Neural cell (in vitro differentiated cells): Measurements from ENCODE around the gene SLAMF6. TPM values are rescaled to one million over a fixed set of nuclear protein-coding genes. Genes with fewer than 3 reads are reported as not detected.
"Not testable (repeated sequence)": the region's sequence is repeated elsewhere in the genome, so short reads cannot be mapped to it uniquely, and the experiment has no call there.

ENCODE experiments used
- H2AFZ ChIP-seq: fragments of 200-600, 300-800 bp; sonication (generic), shearing (Covaris generic); 2 replicates; pipeline ENCODE4 v1.6.0; 2014; ENCODE audit warnings: low read depth, mild to moderate bottlenecking, antibody characterized with exemption, low read length, moderate library complexity
- H3F3A ChIP-seq: fragments of 200-600 bp; shearing (Covaris generic); 2 replicates; pipeline ENCODE4 v1.6.1; 2016; ENCODE audit warnings: mild to moderate bottlenecking, moderate library complexity, mixed read lengths, antibody characterized with exemption, low read length; ENCODE audit not compliant: insufficient read depth, poor library complexity, severe bottlenecking
- H3K27ac ChIP-seq: fragments of 200-600, 300-800 bp; sonication (generic), shearing (Covaris generic); 2 replicates; pipeline ENCODE4 v1.5.1; 2014; ENCODE audit warnings: mild to moderate bottlenecking, low read length, moderate library complexity
- H3K27me3 ChIP-seq: fragments of 300-800, 200-600 bp; sonication (generic), shearing (Covaris generic); 2 replicates; pipeline ENCODE4 v1.6.0; 2014; ENCODE audit warnings: mild to moderate bottlenecking, low read depth, low read length, moderate library complexity; ENCODE audit not compliant: insufficient read depth
- H3K36me3 ChIP-seq: fragments of 300-800, 200-600 bp; sonication (generic), shearing (Covaris generic); 2 replicates; pipeline ENCODE4 v1.5.1; 2014; ENCODE audit warnings: mild to moderate bottlenecking, antibody characterized with exemption, low read length, moderate library complexity; ENCODE audit not compliant: insufficient read depth
- H3K4me2 ChIP-seq: fragments of 300-800, 200-600 bp; sonication (generic), shearing (Covaris generic); 2 replicates; pipeline ENCODE4 v1.6.0; 2014; ENCODE audit warnings: mild to moderate bottlenecking, low read length
- H3K4me3 ChIP-seq: fragments of 300-800, 200-600 bp; sonication (generic), shearing (Covaris generic); 2 replicates; pipeline ENCODE4 v1.5.1; 2014; ENCODE audit warnings: mild to moderate bottlenecking, low read length, moderate library complexity
- H3K79me2 ChIP-seq: fragments of 200-600 bp; shearing (Covaris generic); replicated peaks from 2 replicates; pipeline ENCODE4 v1.6.0; 2014; ENCODE audit warnings: mild to moderate bottlenecking, low read length, moderate library complexity; ENCODE audit not compliant: insufficient read depth
- H3K9ac ChIP-seq: fragments of 300-800, 200-600 bp; sonication (generic), shearing (Covaris generic); 2 replicates; pipeline ENCODE4 v1.6.1; 2016; ENCODE audit warnings: mild to moderate bottlenecking, low read length, mixed read lengths
- H3K9me2 ChIP-seq: fragments of 200-600 bp; shearing (Covaris generic); 2 replicates; pipeline ENCODE4 v1.6.1; 2016; ENCODE audit warnings: mild to moderate bottlenecking, low read length, mixed read lengths; ENCODE audit not compliant: insufficient read depth
- H3K9me3 ChIP-seq: fragments of 200-600, 300-800 bp; sonication (generic), shearing (Covaris generic); 2 replicates; pipeline ENCODE4 v1.6.1; 2016; ENCODE audit warnings: mild to moderate bottlenecking, mixed run types, low read length, moderate library complexity, mixed read lengths
- H4K20me1 ChIP-seq: fragments of 200-600 bp; shearing (Covaris generic); 2 replicates; pipeline ENCODE4 v1.6.1; 2016; ENCODE audit warnings: mild to moderate bottlenecking, mixed run types; ENCODE audit not compliant: insufficient read depth
- CTCF ChIP-seq: fragments of 450-650 bp; IDR thresholded peaks from 2 replicates; pipeline ENCODE4 v1.5.1; 2014; ENCODE audit warnings: antibody characterized with exemption, mild to moderate bottlenecking, moderate library complexity; ENCODE audit not compliant: poor library complexity, severe bottlenecking
- EP300 ChIP-seq: fragments of 450-650 bp; conservative IDR thresholded peaks from 2 replicates; pipeline ENCODE4 v1.6.1; 2014; ENCODE audit warnings: antibody characterized with exemption, mild to moderate bottlenecking, moderate library complexity; ENCODE audit not compliant: poor library complexity, severe bottlenecking
- EZH2 ChIP-seq: fragments of 200-600, 300-800 bp; shearing (Covaris generic), sonication (generic); IDR thresholded peaks from 2 replicates; pipeline ENCODE4 v1.6.1; 2014; ENCODE audit warnings: antibody characterized with exemption, low read length, borderline replicate concordance, mild to moderate bottlenecking; ENCODE audit not compliant: insufficient read depth, poor library complexity, severe bottlenecking
- MXI1 ChIP-seq: fragments of 450-650 bp; conservative IDR thresholded peaks from 2 replicates; pipeline ENCODE4 v1.6.1; 2014; ENCODE audit warnings: antibody characterized with exemption, mild to moderate bottlenecking; ENCODE audit not compliant: poor library complexity, severe bottlenecking
- POLR2AphosphoS5 ChIP-seq: IDR thresholded peaks from 2 replicates; pipeline ENCODE4 v1.6.1; 2012
- SMC3 ChIP-seq: fragments of 450-650 bp; conservative IDR thresholded peaks from 2 replicates; pipeline ENCODE4 v1.6.1; 2014; ENCODE audit warnings: antibody characterized with exemption, mild to moderate bottlenecking, moderate library complexity; ENCODE audit not compliant: poor library complexity
- polyA plus RNA-seq: library from polyadenylated mRNA; depleted of rRNA; stranded (reverse); fragments of >200 nt; gene quantifications from 2 replicates; pipeline ENCODE4 v1.2.3, GENCODE V29; 2014

The SLAMF6 gene
- polyA plus RNA-seq, 1 donor from 2014 or later = not detected

DNA sequence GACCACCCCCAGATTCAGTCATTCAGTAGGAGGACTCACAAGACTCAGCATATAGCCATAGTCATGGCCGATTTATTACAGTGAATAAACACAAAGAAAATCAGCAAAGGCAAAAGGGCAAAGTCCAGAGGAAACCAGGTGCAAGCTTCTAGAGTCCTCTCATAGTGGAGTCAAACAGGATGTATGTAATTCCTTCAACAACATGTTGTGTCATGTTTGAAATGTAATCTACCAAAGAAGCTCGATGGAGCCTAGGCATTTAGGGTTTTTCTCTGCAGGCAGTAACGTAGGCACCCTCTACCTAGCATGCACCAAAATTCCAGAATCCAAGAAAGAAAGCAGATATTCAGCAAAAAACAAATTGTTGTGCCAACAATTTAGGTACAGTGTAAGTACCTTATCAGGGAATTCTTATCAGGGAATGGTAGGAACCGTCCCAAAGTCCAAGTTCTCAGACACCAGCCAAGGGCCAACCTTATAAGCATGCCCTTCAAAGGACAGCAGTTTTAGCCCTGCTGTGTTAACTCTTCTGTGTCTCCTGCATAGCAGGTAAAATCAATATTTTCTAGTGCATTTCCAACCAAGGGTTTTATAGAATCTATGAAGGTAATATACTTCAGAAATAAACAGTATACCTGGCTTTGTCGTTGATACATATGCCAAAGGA is 16.1 kb upstream of the SLAMF6 start:
- H3K79me2 ChIP-seq = no peaks in the 10 kb centered on the region
- no peak overlapping the region for H3K4me2 ChIP-seq
- no peak for TF ChIP-seq POLR2AphosphoS5
- no peak for TF ChIP-seq SMC3
- no peak for TF ChIP-seq EZH2

DNA sequence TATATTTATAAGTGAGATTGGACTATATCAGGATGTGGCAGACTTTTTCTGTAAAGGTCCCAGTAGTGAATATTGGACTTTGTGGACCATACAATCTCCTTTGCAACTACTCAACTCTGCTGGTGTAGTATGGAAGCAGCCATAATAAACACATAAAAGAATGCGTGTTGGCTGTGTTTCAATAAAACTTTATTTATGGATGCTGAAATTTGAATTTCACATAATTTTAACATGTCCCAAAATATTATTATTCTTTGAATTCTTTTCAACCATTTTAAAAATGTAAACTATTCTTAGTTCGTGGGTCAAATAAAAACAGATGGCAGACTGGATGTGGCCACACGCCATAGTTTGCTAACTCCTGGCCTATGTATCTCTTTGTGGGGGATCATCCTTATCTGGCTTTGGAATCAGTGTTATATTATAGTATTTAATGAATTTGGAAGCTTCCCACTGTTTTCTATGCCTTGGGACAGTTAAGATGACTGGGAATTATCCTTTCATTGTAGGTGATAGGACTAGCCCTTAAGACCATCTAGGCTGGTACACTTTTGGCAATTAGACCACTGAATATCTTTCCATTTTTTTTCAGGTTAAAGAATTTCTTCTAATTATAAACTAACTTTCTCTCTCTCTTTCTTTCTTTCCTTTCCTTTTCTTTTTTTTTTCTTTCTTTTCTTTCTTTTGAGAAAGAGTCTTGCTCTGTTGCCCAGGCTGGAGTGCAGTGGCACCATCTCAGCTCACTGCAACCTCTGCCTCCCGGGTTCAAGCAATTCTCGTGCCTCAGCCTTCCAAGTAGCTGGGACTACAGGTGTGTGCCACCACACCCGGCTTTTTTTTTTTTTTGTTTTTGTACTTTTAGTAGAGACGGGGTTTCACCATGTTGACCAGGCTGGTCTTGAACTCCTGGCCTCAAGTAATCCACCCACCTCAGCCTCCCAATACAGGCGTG is 14.9 kb upstream of the SLAMF6 start:
- H3K4me3 ChIP-seq = no peak overlapping the region
- TF ChIP-seq CTCF = no peak

More for the DNA sequence above, 16.1 kb upstream of the SLAMF6 start:
- no peak overlapping the region for H3K27ac ChIP-seq
- H3K27me3 ChIP-seq = no peaks in the 10 kb centered on the region
- no peak overlapping the region for H3K9ac ChIP-seq
- no peaks in the 10 kb centered on the region for H4K20me1 ChIP-seq
- H3F3A ChIP-seq = no peaks in the 10 kb centered on the region
- H3K4me3 ChIP-seq = no peak overlapping the region
- H3K9me3 ChIP-seq = no peaks in the 10 kb centered on the region
- H3K9me2 ChIP-seq = no peaks in the 10 kb centered on the region
- no peak overlapping the region for H2AFZ ChIP-seq
- H3K36me3 ChIP-seq = no peaks in the 10 kb centered on the region

GRCh38 chr1:160534823-160535605 is 12.0 kb upstream of the SLAMF6 start:
- Histone ChIP-seq H2AFZ (no peak overlapping the region), H3K9me3 (no peaks in the 10 kb centered on the region), H3K79me2 (no peaks in the 10 kb centered on the region), H3K9me2 (no peaks in the 10 kb centered on the region), H4K20me1 (no peaks in the 10 kb centered on the region), H3F3A (no peaks in the 10 kb centered on the region), H3K36me3 (no peaks in the 10 kb centered on the region), H3K27ac (no peak overlapping the region), H3K9ac (no peak overlapping the region), H3K27me3 (no peaks in the 10 kb centered on the region), H3K4me3 (no peak overlapping the region), H3K4me2 (no peak overlapping the region)
- TF ChIP-seq MXI1 (no peak), EP300 (no peak), EZH2 (no peak)

More for the DNA sequence above, 14.9 kb upstream of the SLAMF6 start:
- Histone ChIP-seq H3K27me3 (no peaks in the 10 kb centered on the region), H3K9ac (no peak overlapping the region), H3K27ac (no peak overlapping the region), H3K36me3 (no peaks in the 10 kb centered on the region), H3K4me2 (no peak overlapping the region), H4K20me1 (no peaks in the 10 kb centered on the region), H3K9me3 (no peaks in the 10 kb centered on the region), H3F3A (no peaks in the 10 kb centered on the region), H2AFZ (no peak overlapping the region), H3K9me2 (no peaks in the 10 kb centered on the region), H3K79me2 (no peaks in the 10 kb centered on the region)

- H4K20me1 ChIP-seq, H3K27me3 ChIP-seq, H3K27ac ChIP-seq, H3K9ac ChIP-seq, H3K79me2 ChIP-seq, H2AFZ ChIP-seq, H3F3A ChIP-seq, H3K36me3 ChIP-seq, H3K4me3 ChIP-seq, H3K4me2 ChIP-seq, H3K9me3 ChIP-seq, H3K9me2 ChIP-seq: not testable (repeated sequence)
Measured at GRCh38 chr1:160532557-160532813, 9.4 kb upstream of the SLAMF6 start.

GRCh38 chr1:160531809-160532556 is 8.9 kb upstream of the SLAMF6 start:
- H3K36me3 ChIP-seq, H3K9ac ChIP-seq, H2AFZ ChIP-seq, H3K9me2 ChIP-seq, H3K27ac ChIP-seq, H3K27me3 ChIP-seq, H3K79me2 ChIP-seq, H3K4me3 ChIP-seq, H3K4me2 ChIP-seq, H3F3A ChIP-seq, H3K9me3 ChIP-seq, H4K20me1 ChIP-seq: not testable (repeated sequence)
